HG02852 (cell line): ENCODE data around the gene OTUD3.
"Not testable (repeated sequence)": the region's sequence is repeated elsewhere in the genome, so short reads cannot be mapped to it uniquely, and the experiment has no call there.

Experiments used
- ATAC-seq: cut with Tn5 transposase; IDR thresholded peaks from one replicate; pipeline ENCODE4 v1.9.1; 2021; ENCODE audit warnings: mild to moderate bottlenecking, moderate library complexity; ENCODE audit not compliant: unreplicated experiment

OTUD3 gene

GRCh38 chr1:19882111-19883071 lies at the start of gene OTUD3:
TSS of gene OTUD3 (plus strand) at chr1:19882395. CDS start at chr1:19882514, 119 bp downstream.
- ATAC-seq: peak; percentile 92

GRCh38 chr1:19835578-19835977 lies 46.6 kb upstream of the OTUD3 start:
- no peak for ATAC-seq

- no peak for ATAC-seq
Observed at GRCh38 chr1:19837866-19838265, 44.3 kb upstream of the OTUD3 start.

- no peak for ATAC-seq
Observed at GRCh38 chr1:19840228-19840627, 42.0 kb upstream of the OTUD3 start.

DNA sequence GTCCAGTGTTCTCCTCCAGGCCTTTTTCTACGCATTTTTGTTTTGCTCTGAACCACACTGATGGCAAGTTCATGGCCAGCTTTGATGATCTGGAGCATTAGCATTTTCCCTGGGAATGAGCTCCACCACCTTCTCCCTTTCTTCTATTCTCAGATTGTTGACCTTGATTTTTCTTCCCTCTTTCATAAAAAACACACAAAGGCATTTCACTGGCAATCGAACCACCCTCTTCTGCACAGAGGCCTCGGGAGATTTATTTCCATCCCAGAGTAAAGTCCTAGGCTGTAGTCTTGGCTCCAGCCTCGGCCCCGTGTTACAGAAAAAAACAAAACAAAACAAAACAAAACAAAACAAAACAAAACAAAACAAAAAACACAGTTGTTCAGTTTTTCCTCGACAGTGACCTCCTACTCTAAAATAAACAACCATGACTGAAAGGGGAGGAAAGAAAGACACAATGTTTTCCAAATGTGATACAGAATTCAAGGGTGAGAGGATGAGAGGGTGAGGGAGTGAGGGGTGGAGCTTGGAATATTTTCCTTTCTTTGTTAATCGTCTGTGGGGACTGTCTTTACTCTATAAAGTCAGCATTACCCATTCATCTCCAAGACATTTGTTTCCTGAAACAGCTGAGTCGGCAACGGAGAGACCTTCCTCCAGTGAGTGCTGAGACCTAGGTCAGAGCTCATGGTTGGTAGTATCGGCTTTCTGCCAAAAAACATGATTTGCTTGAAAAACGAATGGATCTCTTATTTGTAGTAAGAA lies 37.3 kb upstream of the OTUD3 start:
- no peak for ATAC-seq

DNA sequence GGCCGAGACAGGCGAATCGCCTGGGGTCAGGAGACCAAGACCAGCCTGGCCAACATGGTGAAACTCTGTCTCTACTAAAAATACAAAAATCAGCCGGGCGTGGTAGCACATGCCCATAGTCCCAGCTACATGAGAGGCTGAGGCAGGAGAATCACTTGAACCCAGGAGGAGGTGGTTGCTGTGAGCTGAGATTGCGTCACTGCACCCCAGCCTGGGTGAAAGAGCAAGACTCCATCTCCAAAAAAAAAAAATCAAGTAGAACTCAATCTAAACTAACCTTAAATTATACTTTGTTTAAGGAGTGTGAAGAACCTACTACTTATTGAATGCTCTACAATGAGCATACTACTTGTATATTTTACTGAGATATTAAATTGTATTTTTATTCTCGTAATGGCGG lies 36.6 kb upstream of the OTUD3 start:
- no peak for ATAC-seq

DNA sequence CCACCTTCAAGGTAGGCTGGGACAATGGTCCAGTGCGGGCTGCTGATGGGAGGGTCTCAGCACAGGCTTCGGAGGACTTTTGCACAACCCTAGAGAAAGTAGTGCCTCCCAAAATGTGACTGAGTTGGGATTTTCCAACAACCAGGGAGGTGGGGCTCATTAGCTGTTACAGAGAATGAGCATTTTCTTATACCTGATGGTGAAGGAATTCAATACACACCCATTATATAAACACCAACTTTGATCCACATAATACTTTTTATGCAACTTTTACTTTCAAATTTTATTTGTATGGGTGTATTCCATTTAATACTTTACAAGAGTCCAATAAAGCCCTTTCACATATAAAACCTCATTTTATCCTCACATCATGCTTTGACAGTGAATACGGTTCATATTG lies 35.9 kb upstream of the OTUD3 start:
- no peak for ATAC-seq

DNA sequence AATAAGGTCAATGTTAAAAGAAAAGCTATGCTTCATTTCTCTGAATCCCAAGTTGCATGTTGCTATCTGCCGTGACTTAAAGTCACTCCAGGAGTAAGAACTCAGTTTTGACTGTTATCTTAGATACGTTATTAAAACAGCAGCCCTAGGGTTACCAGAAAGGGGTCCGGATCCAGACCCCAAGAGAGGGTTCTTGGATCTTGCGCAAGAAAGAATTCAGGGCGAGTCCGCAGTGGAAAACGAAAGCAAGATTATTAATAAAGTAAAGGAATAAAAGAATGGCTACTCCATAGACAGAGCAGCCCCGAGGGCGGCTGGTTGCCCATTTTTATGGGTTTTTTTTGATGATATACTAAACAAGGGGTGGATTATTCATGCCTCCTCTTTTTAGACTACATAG lies 34.9 kb upstream of the OTUD3 start:
- ATAC-seq: not testable (repeated sequence)

- ATAC-seq: not testable (repeated sequence)
Observed at GRCh38 chr1:19849307-19849706, 32.9 kb upstream of the OTUD3 start.

- ATAC-seq: no peak
Observed at GRCh38 chr1:19850214-19850613, 32.0 kb upstream of the OTUD3 start.

DNA sequence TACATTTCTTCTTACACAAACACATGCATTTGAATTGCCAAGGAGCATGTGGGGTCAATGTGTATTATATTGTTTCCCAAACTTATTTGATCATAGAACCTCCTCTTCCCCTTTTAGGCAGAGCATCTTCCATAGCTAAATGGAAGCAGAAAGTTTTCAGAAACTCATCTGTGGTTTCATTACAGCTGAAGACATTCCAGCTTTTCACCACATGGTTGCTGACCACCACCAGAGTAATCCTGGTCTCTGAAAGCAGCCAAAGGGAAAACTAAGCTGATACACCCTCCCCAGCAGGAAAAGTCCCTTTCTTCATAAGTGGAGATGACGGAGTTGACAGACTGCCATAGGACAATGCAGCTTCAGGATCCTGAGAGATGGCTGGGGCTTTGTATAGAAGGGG lies 30.2 kb upstream of the OTUD3 start:
- no peak for ATAC-seq

- ATAC-seq: no peak
Observed at GRCh38 chr1:19854866-19855265, 27.3 kb upstream of the OTUD3 start.

DNA sequence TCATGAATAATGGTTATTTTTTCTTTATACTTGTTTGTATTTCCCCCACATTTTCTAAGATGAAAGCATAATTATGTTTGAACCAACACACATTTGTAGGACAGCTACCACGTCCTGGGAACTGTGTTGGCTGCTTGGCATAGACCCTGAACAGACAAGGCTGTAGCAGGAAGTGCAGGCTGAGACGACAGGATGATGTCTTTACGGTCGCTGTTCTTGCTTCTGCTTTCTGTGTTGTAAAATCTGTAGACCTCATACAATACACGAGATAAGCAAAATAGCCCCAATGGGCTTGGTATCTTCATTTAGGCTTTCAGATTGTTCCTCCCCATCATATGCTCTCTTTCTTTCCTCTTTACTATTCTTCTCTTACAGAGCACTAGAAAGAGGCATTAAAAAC lies 23.3 kb upstream of the OTUD3 start:
- no peak for ATAC-seq

- no peak for ATAC-seq
Observed at GRCh38 chr1:19859876-19860275, 22.3 kb upstream of the OTUD3 start.

DNA sequence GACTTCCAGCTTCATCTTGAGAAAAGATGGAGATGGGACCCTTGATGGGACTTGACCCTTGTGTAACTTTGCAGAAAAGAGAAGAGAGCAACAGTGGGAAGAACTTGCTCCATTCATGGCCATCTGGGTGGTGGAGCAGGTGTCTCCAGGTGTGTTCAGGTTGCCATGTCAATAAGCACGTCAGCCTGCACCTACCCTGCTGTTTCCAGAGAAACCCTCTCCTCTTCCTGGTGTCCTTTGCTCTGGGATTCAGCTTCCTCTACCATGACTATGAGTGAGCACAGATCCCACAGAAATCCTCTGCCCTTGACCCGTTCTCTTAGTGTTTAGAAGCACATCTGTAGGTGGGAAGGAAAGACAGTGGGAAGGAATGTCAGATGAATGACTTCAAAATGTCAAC lies 21.8 kb upstream of the OTUD3 start:
- no peak for ATAC-seq

DNA sequence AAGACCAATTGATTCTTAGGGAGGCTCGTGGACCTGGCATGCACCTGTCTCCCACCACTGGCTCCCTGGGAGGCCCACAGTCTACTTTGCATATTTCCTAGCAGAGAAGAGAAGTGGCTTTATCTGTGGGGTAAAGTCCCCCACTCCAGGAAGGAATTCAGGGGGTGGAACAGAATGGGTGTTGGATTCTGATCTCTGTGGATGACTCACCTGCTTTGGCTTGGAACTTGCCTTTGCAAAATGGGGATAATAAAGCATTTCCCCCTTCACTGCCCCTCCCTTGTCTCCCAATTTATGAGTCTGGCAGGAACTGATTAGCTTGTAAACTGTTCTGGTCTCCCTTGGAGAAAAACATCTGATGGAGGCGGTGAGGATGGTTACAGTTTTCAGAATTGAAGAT lies 21.2 kb upstream of the OTUD3 start:
- ATAC-seq: no peak

DNA sequence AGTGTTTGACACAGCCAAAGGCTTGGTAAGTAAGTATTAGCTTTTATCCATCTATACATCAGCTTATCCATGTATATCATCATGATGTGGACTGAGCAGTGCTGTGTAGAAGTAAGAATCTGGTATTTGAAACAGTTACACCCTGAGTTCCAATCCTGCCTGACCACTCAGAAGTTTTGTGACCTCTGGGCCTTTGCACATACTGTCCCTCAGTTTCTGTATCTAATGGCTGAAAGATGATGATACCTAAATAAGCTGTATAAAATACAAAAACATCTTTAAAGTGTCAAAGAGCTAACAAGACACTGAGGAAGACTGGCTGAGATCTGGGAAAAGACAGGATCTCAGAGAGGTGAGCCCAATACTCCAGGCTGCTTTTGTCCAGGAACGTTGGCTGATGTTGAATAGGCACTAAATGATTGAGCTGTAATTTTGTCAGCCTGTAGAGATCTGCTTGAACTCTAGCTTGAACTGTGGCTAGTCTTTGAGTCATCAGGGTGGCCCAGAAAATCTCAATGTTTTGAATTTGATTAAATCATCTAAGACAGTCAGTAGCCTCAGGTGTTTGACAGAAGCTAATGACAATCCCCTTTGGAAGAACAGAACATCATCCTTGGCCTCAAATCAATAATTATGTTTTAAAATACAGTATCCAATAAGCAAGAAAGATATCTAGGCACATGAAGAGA lies 20.2 kb upstream of the OTUD3 start:
- ATAC-seq: no peak

GRCh38 chr1:19862944-19863343 lies 19.3 kb upstream of the OTUD3 start:
- no peak for ATAC-seq

GRCh38 chr1:19864570-19865160 lies 17.5 kb upstream of the OTUD3 start:
- no peak for ATAC-seq

DNA sequence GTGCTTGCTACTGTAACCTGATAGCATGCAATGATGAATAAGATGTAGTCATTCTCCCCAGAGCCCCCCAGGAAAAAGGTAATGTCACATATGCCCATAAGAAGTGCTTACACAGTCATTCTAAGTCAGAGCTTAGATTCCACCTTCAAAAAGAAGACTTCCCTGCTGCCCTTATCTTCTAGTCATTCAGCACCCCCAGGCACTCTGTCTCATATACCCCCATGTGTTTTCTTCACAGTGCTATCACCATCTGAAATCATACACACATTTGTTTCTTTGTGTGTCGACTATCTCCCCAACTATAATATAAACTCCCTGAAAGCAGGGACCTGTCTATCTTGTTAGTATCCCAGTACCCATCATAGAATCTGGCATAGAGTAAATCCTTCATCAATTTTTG lies 16.2 kb upstream of the OTUD3 start:
- ATAC-seq: no peak

- ATAC-seq: no peak
Observed at GRCh38 chr1:19866758-19867157, 15.4 kb upstream of the OTUD3 start.
